ENCODE results near the gene CCNYL1. TPM values are rescaled to one million over a fixed set of nuclear protein-coding genes. Genes with fewer than 3 reads are reported as not detected.

CCNYL1 gene
- 10 to 100 TPM; 12.2 to 14.6 TPM for polyA plus RNA-seq

- no peaks in the 10 kb centered on the region for H3K4me1 ChIP-seq (ENCODE audit: control insufficient read depth in 2 of 2, insufficient read depth in 2 of 2, low read length in 1 of 2)
- no peaks in the 10 kb centered on the region for H3K36me3 ChIP-seq (ENCODE audit: control insufficient read depth in 2 of 2, insufficient read depth in 2 of 2, low read length in 1 of 2)
- no peaks in the 10 kb centered on the region for H3K27me3 ChIP-seq (ENCODE audit: control insufficient read depth in 1 of 2, insufficient read depth in 2 of 2, low read length in 2 of 2)
- H3K4me3 ChIP-seq (ENCODE audit: low read depth in 1 of 2, low read length in 2 of 2): peak within 1 kb of the TSS; percentile 62 to 84
- H3K9me3 ChIP-seq (ENCODE audit: control insufficient read depth in 2 of 2, insufficient read depth in 1 of 2, low read depth in 1 of 2, low read length in 1 of 2): no peaks in the 10 kb centered on the region
- 0% methylated on average over 48 to 60 of the region's 60 CpGs for WGBS, 2 donors
- peak within 1 kb of the TSS; percentile 93 to 95 for H3K27ac ChIP-seq (ENCODE audit: low read depth in 2 of 2, low read length in 1 of 2)
These were observed at the start of gene CCNYL1 for GRCh38 chr2:207710814-207711740. TSS of gene CCNYL1 (plus strand) at chr2:207711640. CDS start at chr2:207711897, 257 bp downstream.

GRCh38 chr2:207662203-207662602 is 49.2 kb upstream of the CCNYL1 start:
- no peaks in the 10 kb centered on the region for H3K27me3 ChIP-seq (ENCODE audit: control insufficient read depth in 1 of 2, insufficient read depth in 2 of 2, low read length in 2 of 2)
- H3K4me1 ChIP-seq (ENCODE audit: control insufficient read depth in 2 of 2, insufficient read depth in 2 of 2, low read length in 1 of 2): no peaks in the 10 kb centered on the region
- H3K4me3 ChIP-seq (ENCODE audit: low read depth in 1 of 2, low read length in 2 of 2): no peak overlapping the region
- H3K36me3 ChIP-seq (ENCODE audit: control insufficient read depth in 2 of 2, insufficient read depth in 2 of 2, low read length in 1 of 2): no peaks in the 10 kb centered on the region
- 74 to 77% methylated on average over 2 of the region's 2 CpGs for WGBS, 2 donors
- H3K9me3 ChIP-seq (ENCODE audit: control insufficient read depth in 2 of 2, insufficient read depth in 1 of 2, low read depth in 1 of 2, low read length in 1 of 2): no peaks in the 10 kb centered on the region
- no peak overlapping the region for H3K27ac ChIP-seq (ENCODE audit: low read depth in 2 of 2, low read length in 1 of 2)

DNA sequence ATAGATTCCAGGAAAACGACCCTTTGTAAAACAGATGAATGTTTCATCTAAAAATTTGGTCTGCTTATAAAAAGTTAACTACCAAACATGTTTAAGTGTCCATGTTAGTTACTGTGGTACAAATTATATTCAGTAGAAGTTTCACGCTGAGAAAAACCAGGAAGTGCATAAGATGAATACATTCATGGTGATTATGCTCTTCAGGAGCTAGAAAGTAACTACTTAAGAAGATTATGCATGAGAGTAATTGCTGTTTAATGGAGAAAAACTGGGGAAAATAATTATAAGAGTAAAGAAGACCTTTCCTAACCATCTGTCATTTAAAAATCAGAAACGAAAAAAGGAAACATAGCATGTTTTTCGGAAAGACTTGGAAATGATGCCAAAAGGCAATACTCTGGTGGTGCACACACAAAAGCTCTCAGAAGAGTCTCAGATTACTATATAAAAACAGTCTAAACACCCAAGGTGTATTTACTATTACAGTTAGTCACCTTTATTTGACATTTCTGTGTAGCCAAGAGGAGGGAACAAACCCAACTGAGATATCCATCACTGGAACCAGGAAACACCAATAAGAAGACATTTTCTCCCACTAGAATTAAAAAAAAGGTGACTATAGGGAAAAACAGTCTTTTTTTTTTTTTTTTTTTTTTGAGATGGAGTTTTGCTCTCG is 47.4 kb upstream of the CCNYL1 start:
- no peak overlapping the region for H3K4me3 ChIP-seq (ENCODE audit: low read depth in 1 of 2, low read length in 2 of 2)
- no peaks in the 10 kb centered on the region for H3K9me3 ChIP-seq (ENCODE audit: control insufficient read depth in 2 of 2, insufficient read depth in 1 of 2, low read depth in 1 of 2, low read length in 1 of 2)
- 54 to 57% methylated on average over 5 of the region's 5 CpGs for WGBS, 2 donors
- no peaks in the 10 kb centered on the region for H3K4me1 ChIP-seq (ENCODE audit: control insufficient read depth in 2 of 2, insufficient read depth in 2 of 2, low read length in 1 of 2)
- H3K36me3 ChIP-seq (ENCODE audit: control insufficient read depth in 2 of 2, insufficient read depth in 2 of 2, low read length in 1 of 2): no peaks in the 10 kb centered on the region
- no peak overlapping the region for H3K27ac ChIP-seq (ENCODE audit: low read depth in 2 of 2, low read length in 1 of 2)
- H3K27me3 ChIP-seq (ENCODE audit: control insufficient read depth in 1 of 2, insufficient read depth in 2 of 2, low read length in 2 of 2): no peaks in the 10 kb centered on the region

DNA sequence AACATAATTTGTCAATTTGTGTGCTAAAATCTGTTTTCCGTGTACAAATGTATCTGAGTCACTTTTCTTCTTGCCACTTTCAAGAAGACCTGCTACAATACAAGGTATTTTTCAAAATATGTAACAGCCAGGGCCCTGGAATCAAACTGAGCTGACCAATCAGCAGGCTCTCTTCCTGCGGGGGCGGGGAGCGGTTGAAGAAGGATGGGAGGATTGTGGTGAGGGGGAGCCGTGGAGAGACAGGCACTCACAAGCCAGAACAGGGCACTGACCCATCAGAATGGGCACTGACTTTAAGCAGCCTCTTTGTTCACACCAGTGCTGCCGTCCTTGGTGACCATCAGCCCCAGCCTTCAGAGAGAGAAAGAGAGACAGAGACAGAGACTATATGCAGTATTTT is 40.6 kb upstream of the CCNYL1 start:
- Histone ChIP-seq H3K27ac (ENCODE audit: low read depth in 2 of 2, low read length in 1 of 2) (no peak overlapping the region), H3K4me3 (ENCODE audit: low read depth in 1 of 2, low read length in 2 of 2) (no peak overlapping the region), H3K4me1 (ENCODE audit: control insufficient read depth in 2 of 2, insufficient read depth in 2 of 2, low read length in 1 of 2) (no peaks in the 10 kb centered on the region), H3K27me3 (ENCODE audit: control insufficient read depth in 1 of 2, insufficient read depth in 2 of 2, low read length in 2 of 2) (no peaks in the 10 kb centered on the region), H3K9me3 (ENCODE audit: control insufficient read depth in 2 of 2, insufficient read depth in 1 of 2, low read depth in 1 of 2, low read length in 1 of 2) (no peaks in the 10 kb centered on the region), H3K36me3 (ENCODE audit: control insufficient read depth in 2 of 2, insufficient read depth in 2 of 2, low read length in 1 of 2) (no peaks in the 10 kb centered on the region)
- 68 to 77% methylated on average over 6 of the region's 6 CpGs for WGBS, 2 donors

DNA sequence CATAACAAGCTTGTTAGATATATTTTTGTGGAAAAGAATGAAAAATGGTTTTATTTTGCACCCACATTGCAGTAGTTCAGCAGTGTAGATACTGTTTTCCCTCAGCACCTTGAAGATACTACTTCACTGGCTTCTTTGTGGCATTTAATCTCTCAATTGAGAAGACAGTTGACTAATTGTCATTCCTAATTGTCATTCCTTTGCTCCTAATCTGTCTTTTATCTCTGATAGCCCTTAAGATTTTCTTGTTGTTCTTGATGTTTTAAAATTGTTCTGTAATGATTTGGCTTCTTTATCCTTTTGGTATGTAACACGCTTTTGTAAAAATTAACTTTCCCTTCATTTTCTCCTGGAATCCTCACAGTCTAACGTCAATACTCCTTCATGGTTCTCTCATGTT is 38.0 kb upstream of the CCNYL1 start:
- no peak overlapping the region for H3K27ac ChIP-seq (ENCODE audit: low read depth in 2 of 2, low read length in 1 of 2)
- H3K36me3 ChIP-seq (ENCODE audit: control insufficient read depth in 2 of 2, insufficient read depth in 2 of 2, low read length in 1 of 2): no peaks in the 10 kb centered on the region
- H3K9me3 ChIP-seq (ENCODE audit: control insufficient read depth in 2 of 2, insufficient read depth in 1 of 2, low read depth in 1 of 2, low read length in 1 of 2): no peaks in the 10 kb centered on the region
- H3K4me1 ChIP-seq (ENCODE audit: control insufficient read depth in 2 of 2, insufficient read depth in 2 of 2, low read length in 1 of 2): no peaks in the 10 kb centered on the region
- 45 to 82% methylated on average over 2 of the region's 2 CpGs for WGBS, 2 donors
- H3K4me3 ChIP-seq (ENCODE audit: low read depth in 1 of 2, low read length in 2 of 2): no peak overlapping the region
- H3K27me3 ChIP-seq (ENCODE audit: control insufficient read depth in 1 of 2, insufficient read depth in 2 of 2, low read length in 2 of 2): no peaks in the 10 kb centered on the region

- no peaks in the 10 kb centered on the region for H3K4me1 ChIP-seq (ENCODE audit: control insufficient read depth in 2 of 2, insufficient read depth in 2 of 2, low read length in 1 of 2)
- no peaks in the 10 kb centered on the region for H3K27me3 ChIP-seq (ENCODE audit: control insufficient read depth in 1 of 2, insufficient read depth in 2 of 2, low read length in 2 of 2)
- no peak overlapping the region for H3K4me3 ChIP-seq (ENCODE audit: low read depth in 1 of 2, low read length in 2 of 2)
- H3K9me3 ChIP-seq (ENCODE audit: control insufficient read depth in 2 of 2, insufficient read depth in 1 of 2, low read depth in 1 of 2, low read length in 1 of 2): no peaks in the 10 kb centered on the region
- no peak overlapping the region for H3K27ac ChIP-seq (ENCODE audit: low read depth in 2 of 2, low read length in 1 of 2)
- no peaks in the 10 kb centered on the region for H3K36me3 ChIP-seq (ENCODE audit: control insufficient read depth in 2 of 2, insufficient read depth in 2 of 2, low read length in 1 of 2)
These were observed 37.1 kb upstream of the CCNYL1 start for GRCh38 chr2:207674266-207674774.

DNA sequence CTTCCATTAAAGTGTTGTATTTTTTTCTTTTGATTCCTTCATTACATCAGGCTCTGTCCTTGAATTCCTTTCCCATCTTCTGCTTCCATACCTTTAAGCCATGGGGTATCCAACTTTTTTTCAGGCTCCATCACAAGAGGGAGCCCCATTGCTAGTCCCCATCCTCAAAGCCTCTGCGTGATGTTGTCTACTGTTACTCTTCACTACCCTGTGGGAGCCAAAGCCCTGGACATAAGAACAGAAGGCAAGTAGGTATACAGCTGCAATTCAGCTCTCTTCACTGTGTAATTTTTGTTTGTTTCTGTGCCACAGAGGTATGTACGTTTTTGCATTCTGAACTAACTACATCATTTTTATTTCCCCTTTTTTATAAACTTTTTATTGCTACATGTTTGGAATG is 36.6 kb upstream of the CCNYL1 start:
- no peaks in the 10 kb centered on the region for H3K36me3 ChIP-seq (ENCODE audit: control insufficient read depth in 2 of 2, insufficient read depth in 2 of 2, low read length in 1 of 2)
- no peak overlapping the region for H3K4me3 ChIP-seq (ENCODE audit: low read depth in 1 of 2, low read length in 2 of 2)
- H3K27me3 ChIP-seq (ENCODE audit: control insufficient read depth in 1 of 2, insufficient read depth in 2 of 2, low read length in 2 of 2): no peaks in the 10 kb centered on the region
- no peaks in the 10 kb centered on the region for H3K9me3 ChIP-seq (ENCODE audit: control insufficient read depth in 2 of 2, insufficient read depth in 1 of 2, low read depth in 1 of 2, low read length in 1 of 2)
- WGBS, 2 donors: 74 to 78% methylated on average over 2 of the region's 2 CpGs
- no peaks in the 10 kb centered on the region for H3K4me1 ChIP-seq (ENCODE audit: control insufficient read depth in 2 of 2, insufficient read depth in 2 of 2, low read length in 1 of 2)
- H3K27ac ChIP-seq (ENCODE audit: low read depth in 2 of 2, low read length in 1 of 2): no peak overlapping the region

DNA sequence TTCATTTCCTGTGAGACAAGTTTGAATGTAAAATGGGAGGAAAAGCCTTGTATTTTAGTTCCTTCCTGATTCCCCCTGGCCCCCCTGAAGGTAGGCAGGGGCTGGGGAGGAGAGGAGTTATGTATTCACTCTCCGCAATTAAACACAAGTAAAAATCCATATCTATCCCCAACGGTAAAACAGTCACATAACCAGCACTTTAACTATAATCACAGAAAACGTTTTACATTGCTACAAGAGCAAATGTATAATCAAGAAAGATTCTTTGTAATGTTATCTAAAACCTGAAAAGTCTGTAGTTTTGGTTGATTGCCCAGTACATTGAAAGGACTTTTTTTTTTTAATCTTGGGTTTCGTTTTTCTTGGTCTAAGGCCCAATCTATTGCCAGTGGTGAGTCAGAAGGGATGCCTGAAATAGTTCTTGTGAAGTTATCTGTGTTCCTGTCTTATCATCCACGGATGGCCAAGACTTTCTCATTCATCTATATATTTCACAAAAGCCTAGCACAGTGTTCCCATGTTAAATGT is 34.5 kb upstream of the CCNYL1 start:
- H3K4me3 ChIP-seq (ENCODE audit: low read depth in 1 of 2, low read length in 2 of 2): no peak overlapping the region
- peaks cover 0 to 3% of the 10 kb centered on the region in 2 donors for H3K9me3 ChIP-seq (ENCODE audit: control insufficient read depth in 2 of 2, insufficient read depth in 1 of 2, low read depth in 1 of 2, low read length in 1 of 2)
- H3K27me3 ChIP-seq (ENCODE audit: control insufficient read depth in 1 of 2, insufficient read depth in 2 of 2, low read length in 2 of 2): peaks cover 0 to 2% of the 10 kb centered on the region in 2 donors
- peaks cover 0 to 2% of the 10 kb centered on the region in 2 donors for H3K4me1 ChIP-seq (ENCODE audit: control insufficient read depth in 2 of 2, insufficient read depth in 2 of 2, low read length in 1 of 2)
- 26 to 31% methylated on average over 5 of the region's 5 CpGs for WGBS, 2 donors
- no peak overlapping the region for H3K27ac ChIP-seq (ENCODE audit: low read depth in 2 of 2, low read length in 1 of 2)
- H3K36me3 ChIP-seq (ENCODE audit: control insufficient read depth in 2 of 2, insufficient read depth in 2 of 2, low read length in 1 of 2): no peaks in the 10 kb centered on the region

- WGBS, 2 donors: 32 to 38% methylated on average over 39 to 52 of the region's 52 CpGs
- Histone ChIP-seq H3K9me3 (ENCODE audit: control insufficient read depth in 2 of 2, insufficient read depth in 1 of 2, low read depth in 1 of 2, low read length in 1 of 2) (peaks cover 0 to 3% of the 10 kb centered on the region in 2 donors), H3K4me3 (ENCODE audit: low read depth in 1 of 2, low read length in 2 of 2) (no peak overlapping the region), H3K27me3 (ENCODE audit: control insufficient read depth in 1 of 2, insufficient read depth in 2 of 2, low read length in 2 of 2) (peaks cover 0 to 2% of the 10 kb centered on the region in 2 donors), H3K27ac (ENCODE audit: low read depth in 2 of 2, low read length in 1 of 2) (no peak overlapping the region), H3K4me1 (ENCODE audit: control insufficient read depth in 2 of 2, insufficient read depth in 2 of 2, low read length in 1 of 2) (peaks cover 0 to 2% of the 10 kb centered on the region in 2 donors), H3K36me3 (ENCODE audit: control insufficient read depth in 2 of 2, insufficient read depth in 2 of 2, low read length in 1 of 2) (no peaks in the 10 kb centered on the region)
These were observed 30.0 kb upstream of the CCNYL1 start for GRCh38 chr2:207681431-207681830.

Measured in esophagus (tissue), 2 donors.